GM06990 (cell line): ENCODE measurements around the gene PTCD1.

Source experiments
- DNase-seq: peaks from one replicate; pipeline ENCODE4 v3.0.0-alpha.2; 2011; ENCODE audit not compliant: insufficient read length; ENCODE audit errors: extremely low read depth
- H3K27me3 ChIP-seq: replicated peaks from 2 replicates; pipeline ENCODE4 v1.6.0; 2011; ENCODE audit warnings: low read length; ENCODE audit not compliant: control insufficient read depth, insufficient read depth
- H3K36me3 ChIP-seq: 2 replicates; pipeline ENCODE4 v1.5.1; 2011; ENCODE audit warnings: low read length; ENCODE audit not compliant: control insufficient read depth, insufficient read depth
- H3K4me3 ChIP-seq: replicated peaks from 2 replicates; pipeline ENCODE4 v1.5.1; 2011; ENCODE audit warnings: low read depth, mild to moderate bottlenecking, control low read depth, low read length
- CTCF ChIP-seq: IDR thresholded peaks from 2 replicates; pipeline ENCODE4 v1.5.1; 2011; ENCODE audit warnings: low read length, control low read depth, mild to moderate bottlenecking, inconsistent platforms; ENCODE audit not compliant: insufficient read depth, poor library complexity, severe bottlenecking

The PTCD1 gene

GRCh38 chr7:99460651-99461050 is 22.1 kb upstream of the PTCD1 start:
- Histone ChIP-seq H3K27me3 (no peaks in the 10 kb centered on the region), H3K4me3 (no peak overlapping the region), H3K36me3 (peaks cover 27% of the 10 kb centered on the region)
- no peak for DNase-seq
- TF ChIP-seq CTCF: no peak

- no peak for DNase-seq
- peaks cover 36% of the 10 kb centered on the region for H3K36me3 ChIP-seq
- H3K4me3 ChIP-seq: no peak overlapping the region
- TF ChIP-seq CTCF: peak; percentile 53
- no peaks in the 10 kb centered on the region for H3K27me3 ChIP-seq
Measured at GRCh38 chr7:99459087-99459486, 20.5 kb upstream of the PTCD1 start.

GRCh38 chr7:99457650-99458493 is 19.3 kb upstream of the PTCD1 start:
- no peak overlapping the region for H3K4me3 ChIP-seq
- no peaks in the 10 kb centered on the region for H3K27me3 ChIP-seq
- no peak for TF ChIP-seq CTCF
- peaks cover 42% of the 10 kb centered on the region for H3K36me3 ChIP-seq
- no peak for DNase-seq

GRCh38 chr7:99457050-99457649 is 18.6 kb upstream of the PTCD1 start:
- no peak for TF ChIP-seq CTCF
- Histone ChIP-seq H3K27me3 (no peaks in the 10 kb centered on the region), H3K4me3 (no peak overlapping the region), H3K36me3 (peaks cover 44% of the 10 kb centered on the region)
- no peak for DNase-seq

- no peak for TF ChIP-seq CTCF
- Histone ChIP-seq H3K36me3 (peaks cover 50% of the 10 kb centered on the region), H3K27me3 (no peaks in the 10 kb centered on the region), H3K4me3 (no peak overlapping the region)
- DNase-seq: no peak
Measured at GRCh38 chr7:99456288-99456687, 17.7 kb upstream of the PTCD1 start.
